DMS153 (cell line): ENCODE data around the gene GTF3C1.

ENCODE experiments used
- DNase-seq: peaks from one replicate; lab custom pipeline; 2025; lab: John Stamatoyannopoulos, UW

GTF3C1 gene

GRCh38 chr16:27566417-27566816, 16.7 kb upstream of the GTF3C1 start:
- no peak for DNase-seq

DNA sequence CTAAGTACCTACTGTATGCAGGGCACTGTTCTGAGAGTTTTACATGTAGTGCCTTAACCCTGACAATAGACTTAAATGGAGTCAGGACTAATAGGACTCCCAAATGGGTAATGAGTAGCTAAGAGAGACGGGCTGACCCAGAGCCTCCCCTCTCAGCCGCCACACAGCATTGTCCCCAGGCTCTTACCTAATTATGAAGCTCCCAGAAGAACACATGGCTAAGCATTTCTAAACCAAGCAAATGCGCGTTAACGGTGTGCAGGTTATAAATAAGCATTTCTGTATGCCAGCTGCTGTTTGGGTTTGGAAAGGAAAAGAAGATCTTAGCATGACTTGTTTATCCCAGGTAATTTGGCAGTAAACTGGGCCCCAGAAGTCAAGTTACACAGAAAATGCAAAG, 14.5 kb upstream of the GTF3C1 start:
- no peak for DNase-seq

DNA sequence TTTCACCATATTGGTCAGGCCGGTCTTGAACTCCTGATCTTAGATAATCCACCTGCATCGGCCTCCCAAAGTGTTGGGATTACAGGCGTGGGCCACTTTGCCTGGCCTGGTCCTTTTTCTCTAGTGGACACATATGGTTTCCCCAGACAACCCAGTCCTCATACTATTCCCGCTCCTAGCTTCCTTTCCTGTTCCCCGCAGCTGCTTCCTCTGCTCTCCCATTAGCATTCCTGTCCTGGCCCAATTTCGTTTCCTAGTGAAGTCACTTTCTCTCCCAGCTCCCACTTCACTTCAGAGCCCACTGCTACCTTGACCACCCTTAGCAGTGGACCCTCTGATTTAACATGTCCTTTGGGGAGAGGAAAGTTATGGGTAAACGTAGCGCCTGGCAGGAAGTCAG, 11.5 kb upstream of the GTF3C1 start:
- no peak for DNase-seq

DNA sequence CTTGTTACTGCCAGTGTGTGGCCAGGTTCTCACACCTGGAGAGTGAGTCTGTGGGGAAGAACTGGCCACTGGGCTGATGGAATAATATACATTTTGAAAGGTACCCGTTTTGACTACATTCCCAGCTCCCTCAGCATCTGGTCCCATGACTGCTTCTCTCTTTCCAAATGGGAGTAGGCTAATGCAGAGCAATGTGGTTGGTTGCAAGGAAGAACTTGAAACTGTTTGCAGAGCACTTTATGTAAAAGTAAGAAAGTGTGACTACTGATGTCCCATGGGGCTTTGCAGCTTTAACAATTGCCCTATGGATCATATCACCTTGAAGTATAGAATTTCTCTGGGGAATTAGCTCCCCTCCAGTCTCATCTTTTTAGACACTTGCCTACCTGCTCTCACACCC, 9.2 kb upstream of the GTF3C1 start:
- DNase-seq = no peak

- DNase-seq = no peak
Observed at GRCh38 chr16:27558434-27558833, 8.7 kb upstream of the GTF3C1 start.

DNA sequence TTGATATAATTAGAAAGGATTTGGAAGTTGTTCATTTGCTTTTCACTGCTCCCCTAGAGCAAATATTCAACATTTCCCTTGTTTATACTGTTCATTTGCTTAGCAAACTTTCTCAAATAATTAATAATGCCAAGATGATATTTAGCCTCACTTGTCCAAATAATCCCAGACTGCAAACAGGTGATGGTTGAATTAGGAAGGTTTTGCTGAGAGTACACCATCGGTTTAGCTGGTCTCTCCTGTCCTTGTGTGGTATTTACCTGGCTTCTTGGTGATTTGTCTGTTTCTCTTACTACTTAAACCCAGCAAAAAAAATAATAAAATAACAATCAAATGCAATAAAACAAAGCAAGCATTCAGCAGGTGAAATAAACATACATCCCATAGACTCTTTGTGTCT, 6.8 kb upstream of the GTF3C1 start:
- DNase-seq = no peak

GRCh38 chr16:27551036-27551435, 1.3 kb upstream of the GTF3C1 start:
- no peak for DNase-seq

DNA sequence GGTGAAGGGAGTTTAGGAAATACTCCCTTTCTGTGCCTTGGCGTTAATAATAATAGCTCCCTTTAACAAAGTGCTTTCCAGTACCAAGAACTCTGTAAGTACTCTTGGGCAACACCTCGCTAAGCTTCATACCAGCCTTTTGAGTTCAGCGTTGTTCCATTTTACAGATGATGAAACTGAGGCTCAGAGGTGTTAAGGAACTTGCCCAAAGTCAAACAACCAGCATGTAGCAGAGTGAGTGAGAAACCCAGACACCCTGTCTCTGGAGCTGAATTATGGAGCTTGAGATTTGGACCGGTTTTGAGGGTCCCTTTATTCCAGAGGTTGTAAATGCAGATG, 838 bp upstream of the GTF3C1 start:
- no peak for DNase-seq

DNA sequence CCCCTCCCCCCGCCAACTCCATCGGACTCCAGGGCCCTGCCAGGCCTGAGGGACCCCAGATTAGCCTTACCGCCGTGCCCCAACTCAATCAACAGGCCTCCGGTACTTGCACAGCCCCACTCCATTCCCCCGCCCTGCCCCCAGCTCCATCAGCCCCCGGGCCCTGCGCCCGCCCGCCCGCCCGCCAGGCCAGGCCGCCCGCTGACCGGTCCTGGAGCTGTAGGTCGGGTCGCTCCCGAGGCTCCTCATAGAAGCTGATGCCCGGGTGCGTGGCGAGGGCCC, 308 bp downstream of the GTF3C1 start:
- DNase-seq = no peak

DNA sequence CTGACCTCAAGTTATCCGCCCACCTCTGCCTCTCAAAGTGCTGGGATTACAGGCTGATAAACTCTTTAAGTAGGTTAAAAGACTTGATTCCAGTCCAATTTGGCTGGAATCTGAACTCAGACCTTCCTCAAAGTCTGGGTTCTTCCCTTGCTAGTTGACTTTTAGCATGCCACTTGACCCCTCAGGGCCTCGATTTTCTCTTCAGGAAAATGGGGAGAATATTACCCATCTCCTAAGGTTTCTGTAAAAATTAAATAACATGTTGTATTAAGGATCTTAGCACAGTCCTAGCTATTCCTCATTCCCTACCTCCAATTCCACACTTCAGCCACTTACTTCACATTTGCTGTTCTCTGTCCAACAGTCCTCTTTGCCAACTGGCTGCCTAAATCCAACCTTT, 1.9 kb downstream of the GTF3C1 start:
- DNase-seq = no peak

GRCh38 chr16:27547134-27547533, 2.6 kb downstream of the GTF3C1 start:
- no peak for DNase-seq

- no peak for DNase-seq
Observed at GRCh38 chr16:27544671-27545070, 5.0 kb downstream of the GTF3C1 start.

GRCh38 chr16:27543801-27544200, 5.9 kb downstream of the GTF3C1 start:
- no peak for DNase-seq

GRCh38 chr16:27539636-27540035, 10.1 kb downstream of the GTF3C1 start:
- DNase-seq = no peak

- DNase-seq = no peak
Observed at GRCh38 chr16:27539120-27539519, 10.6 kb downstream of the GTF3C1 start.

DNA sequence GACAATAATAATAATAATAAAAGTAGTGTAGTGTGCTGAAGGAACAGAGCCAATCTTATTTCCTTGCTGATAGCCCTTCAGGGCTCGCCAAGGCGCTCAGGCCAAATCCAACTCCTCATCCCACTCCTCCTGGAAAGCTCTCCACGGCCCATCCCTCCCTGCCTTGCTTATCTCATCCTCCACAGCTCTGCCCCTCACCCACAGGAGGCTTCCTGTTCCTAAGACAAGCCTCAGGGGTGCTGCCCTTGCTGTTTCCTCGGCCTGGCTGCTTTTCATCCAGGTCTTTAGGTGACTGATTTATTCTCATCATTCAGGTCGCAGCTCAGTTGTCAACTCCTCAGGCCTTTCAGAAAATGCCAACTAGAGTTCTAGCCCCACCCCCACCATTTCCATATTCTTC, 11.2 kb downstream of the GTF3C1 start:
- DNase-seq = no peak

DNA sequence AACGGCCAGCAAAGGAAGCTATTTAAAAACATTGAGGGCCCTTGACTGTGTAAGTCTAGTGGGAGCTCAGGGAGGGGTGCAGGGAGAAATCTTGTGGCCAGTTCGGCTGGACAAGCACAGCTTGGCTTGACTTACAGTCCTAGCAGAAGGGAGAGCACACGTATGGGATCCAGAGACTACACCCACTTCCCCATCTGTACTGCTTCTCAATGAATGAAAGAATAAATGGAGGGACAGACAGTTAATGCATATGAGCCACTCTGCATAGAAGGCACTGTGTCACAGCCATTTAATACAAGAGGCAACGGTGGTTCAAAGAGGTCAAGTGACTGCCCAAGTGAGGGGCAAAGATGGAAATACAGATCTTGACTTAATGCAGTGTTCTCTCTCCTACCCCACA, 15.5 kb downstream of the GTF3C1 start:
- DNase-seq = no peak

- DNase-seq = no peak
Observed at GRCh38 chr16:27531826-27532800, 17.6 kb downstream of the GTF3C1 start.

DNA sequence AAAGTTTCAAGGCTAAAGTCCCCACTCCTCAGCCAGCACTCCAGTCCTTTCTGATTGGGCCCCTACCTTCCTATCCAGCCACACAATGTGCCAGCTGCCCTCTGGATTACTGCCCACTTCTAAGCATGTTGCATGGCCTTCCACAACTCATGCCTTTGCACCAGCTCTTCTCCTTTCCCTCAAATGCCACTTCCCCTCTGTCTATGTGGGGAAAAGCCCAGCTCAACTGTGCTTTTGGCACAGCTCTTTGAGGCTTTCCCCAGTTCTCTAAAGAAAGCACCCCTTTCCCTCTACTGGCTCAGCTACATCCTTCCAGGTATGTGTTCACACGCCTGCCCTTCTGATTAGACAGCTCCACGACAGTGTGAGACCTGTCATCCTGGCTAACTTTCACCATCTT, 18.5 kb downstream of the GTF3C1 start:
- no peak for DNase-seq

GRCh38 chr16:27529962-27530361, 19.8 kb downstream of the GTF3C1 start:
- no peak for DNase-seq

- no peak for DNase-seq
Observed at GRCh38 chr16:27528294-27528693, 21.4 kb downstream of the GTF3C1 start.

DNA sequence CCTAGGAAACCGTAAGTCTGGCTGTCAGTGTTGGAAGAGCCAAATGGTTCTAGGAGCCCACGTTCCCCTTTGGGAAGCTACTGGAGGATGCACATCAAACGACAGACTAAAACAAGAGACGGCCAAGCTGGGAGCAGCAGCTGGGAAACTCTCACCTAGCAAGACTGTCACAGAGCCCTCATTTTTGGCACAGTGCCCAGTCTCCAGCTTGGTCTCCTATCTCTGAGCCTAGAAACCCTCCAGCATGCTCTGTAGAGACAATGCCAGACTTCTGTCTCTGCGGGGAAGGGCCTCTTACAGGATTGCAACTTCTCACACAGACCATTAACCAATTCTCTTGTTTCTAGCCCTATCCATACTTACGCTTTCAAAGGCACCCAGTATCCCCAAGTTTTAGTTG, 23.5 kb downstream of the GTF3C1 start:
- DNase-seq = no peak

- DNase-seq = no peak
Observed at GRCh38 chr16:27522173-27522707, 27.5 kb downstream of the GTF3C1 start.
